Endodermal cell (in vitro differentiated cells): ENCODE measurements around the gene MED29. TPM values are rescaled to one million over a fixed set of nuclear protein-coding genes. Genes with fewer than 3 reads are reported as not detected.
A peak's percentile ranks its signal among the peaks of the same experiment; 100 is the strongest.

ENCODE experiments used
- DNase-seq: peaks from one replicate; pipeline ENCODE4 v3.0.0-alpha.2; 2017
- H3K27ac ChIP-seq: 2 replicates; pipeline ENCODE4 v1.5.1; 2013; ENCODE audit warnings: mild to moderate bottlenecking, low read depth, low read length, moderate library complexity
- H3K27me3 ChIP-seq: 2 replicates; pipeline ENCODE4 v1.6.1; 2013; ENCODE audit warnings: mild to moderate bottlenecking, low read length, moderate library complexity; ENCODE audit not compliant: insufficient read depth, control insufficient read depth, poor library complexity, severe bottlenecking
- H3K36me3 ChIP-seq: 2 replicates; pipeline ENCODE4 v1.7.0; 2013; ENCODE audit warnings: mild to moderate bottlenecking, low read length, moderate library complexity; ENCODE audit not compliant: control insufficient read depth, insufficient read depth
- H3K4me1 ChIP-seq: one replicate; pipeline ENCODE4 v1.7.0; 2013; ENCODE audit warnings: low read length; ENCODE audit not compliant: control insufficient read depth, insufficient read depth
- H3K4me3 ChIP-seq: 2 replicates; pipeline ENCODE4 v1.5.1; 2013; ENCODE audit warnings: mild to moderate bottlenecking, low read length, moderate library complexity
- H3K9ac ChIP-seq: 2 replicates; pipeline ENCODE4 v1.6.1; 2013; ENCODE audit warnings: mild to moderate bottlenecking, low read length, moderate library complexity; ENCODE audit not compliant: poor library complexity, severe bottlenecking; ENCODE audit errors: extremely low read depth
- H3K9me3 ChIP-seq: 2 replicates; pipeline ENCODE4 v1.6.1; 2013; ENCODE audit warnings: mild to moderate bottlenecking, low read length, moderate library complexity; ENCODE audit not compliant: control insufficient read depth
- H3K27ac Mint-ChIP-seq: 2 replicates; pipeline ENCODE4 v1.8.0; 2020; ENCODE audit warnings: mixed read lengths
- H3K27me3 Mint-ChIP-seq: 2 replicates; pipeline ENCODE4 v1.8.0; 2021; ENCODE audit warnings: mild to moderate bottlenecking, mixed read lengths; ENCODE audit not compliant: insufficient read depth
- H3K36me3 Mint-ChIP-seq: 2 replicates; pipeline ENCODE4 v1.8.0; 2020; ENCODE audit warnings: low read depth, mixed read lengths
- H3K4me1 Mint-ChIP-seq: 2 replicates; pipeline ENCODE4 v1.8.0; 2020; ENCODE audit warnings: mixed read lengths
- H3K4me3 Mint-ChIP-seq: 2 replicates; pipeline ENCODE4 v1.8.0; 2020; ENCODE audit warnings: mild to moderate bottlenecking, moderate library complexity, mixed read lengths
- H3K9me3 Mint-ChIP-seq: 2 replicates; pipeline ENCODE4 v1.8.0; 2020; ENCODE audit warnings: mild to moderate bottlenecking, mixed read lengths
- CTCF ChIP-seq: fragments of 200-600 bp; sonication (generic); conservative IDR thresholded peaks from 2 replicates; pipeline ENCODE4 v1.5.0; 2021; ENCODE audit warnings: antibody characterized with exemption, mild to moderate bottlenecking
- whole genome bisulfite sequencing, 2 experiments: methylation state at CpG; one replicate each; pipeline versions ENCODE4 v1.1.5 to v1.1.7; 2013; ENCODE audit warnings: missing lambda C conversion rate in 2 of 2, mixed read lengths in 1 of 2; ENCODE audit not compliant: insufficient coverage in 1 of 2, insufficient read length in 1 of 2; 5-methylcytosine and 5-hydroxymethylcytosine counted together
- total RNA-seq, 2 donors: library from RNA; stranded (reverse); fragmentation: NEBNext Ultra II Directional in 1 of 2; extraction: Animal tissue kit (Norgen Biotek cat#: 25700) in 1 of 2; gene quantifications; 2 replicates in 1 of 2; 3 replicates in 1 of 2; pipeline ENCODE4 v1.2.1, GENCODE V29; 2021

The MED29 gene
- total RNA-seq, 2 donors from 2014 or later, result 32.6 to 38.9 TPM

- H3K27ac Mint-ChIP-seq, result peak overlapping the region; percentile 100
- H3K27me3 ChIP-seq, result no peaks in the 10 kb centered on the region
- H3K27me3 Mint-ChIP-seq, result no peaks in the 10 kb centered on the region
- peaks cover 7% of the 10 kb centered on the region for H3K36me3 ChIP-seq
- 10% methylated on average over 20 to 43 of the region's 43 CpGs for WGBS, 2 experiments
- peak overlapping the region; percentile 76 for H3K4me3 ChIP-seq
- peaks cover 47% of the 10 kb centered on the region for H3K4me1 Mint-ChIP-seq
- H3K4me1 ChIP-seq, result peaks cover 24% of the 10 kb centered on the region
- peak overlapping the region; percentile 96 for H3K27ac ChIP-seq
- no peaks in the 10 kb centered on the region for H3K9me3 ChIP-seq
- H3K36me3 Mint-ChIP-seq, result peaks cover 17% of the 10 kb centered on the region
- no peaks in the 10 kb centered on the region for H3K9me3 Mint-ChIP-seq
- H3K9ac ChIP-seq, result peak overlapping the region; percentile 80
- TF ChIP-seq CTCF, result no peak
- H3K4me3 Mint-ChIP-seq, result peak overlapping the region; percentile 73
- DNase-seq, result peak; percentile 92
These were observed 12.4 kb downstream of the MED29 start for GRCh38 chr19:39403331-39404312.

GRCh38 chr19:39405261-39405957, 14.2 kb downstream of the MED29 start:
- 93 to 97% methylated on average over 13 to 17 of the region's 17 CpGs for WGBS, 2 experiments
- Mint-ChIP-seq H3K9me3 (no peaks in the 10 kb centered on the region), H3K4me1 (peaks cover 38% of the 10 kb centered on the region), H3K27me3 (no peaks in the 10 kb centered on the region), H3K36me3 (peaks cover 10% of the 10 kb centered on the region), H3K4me3 (peak overlapping the region; percentile 91), H3K27ac (peak overlapping the region; percentile 30)
- Histone ChIP-seq H3K36me3 (peaks cover 4% of the 10 kb centered on the region), H3K9me3 (no peaks in the 10 kb centered on the region), H3K27me3 (no peaks in the 10 kb centered on the region), H3K4me1 (peaks cover 24% of the 10 kb centered on the region), H3K27ac (no peak overlapping the region), H3K9ac (no peak overlapping the region), H3K4me3 (no peak overlapping the region)
- no peak for DNase-seq
- no peak for TF ChIP-seq CTCF

DNA sequence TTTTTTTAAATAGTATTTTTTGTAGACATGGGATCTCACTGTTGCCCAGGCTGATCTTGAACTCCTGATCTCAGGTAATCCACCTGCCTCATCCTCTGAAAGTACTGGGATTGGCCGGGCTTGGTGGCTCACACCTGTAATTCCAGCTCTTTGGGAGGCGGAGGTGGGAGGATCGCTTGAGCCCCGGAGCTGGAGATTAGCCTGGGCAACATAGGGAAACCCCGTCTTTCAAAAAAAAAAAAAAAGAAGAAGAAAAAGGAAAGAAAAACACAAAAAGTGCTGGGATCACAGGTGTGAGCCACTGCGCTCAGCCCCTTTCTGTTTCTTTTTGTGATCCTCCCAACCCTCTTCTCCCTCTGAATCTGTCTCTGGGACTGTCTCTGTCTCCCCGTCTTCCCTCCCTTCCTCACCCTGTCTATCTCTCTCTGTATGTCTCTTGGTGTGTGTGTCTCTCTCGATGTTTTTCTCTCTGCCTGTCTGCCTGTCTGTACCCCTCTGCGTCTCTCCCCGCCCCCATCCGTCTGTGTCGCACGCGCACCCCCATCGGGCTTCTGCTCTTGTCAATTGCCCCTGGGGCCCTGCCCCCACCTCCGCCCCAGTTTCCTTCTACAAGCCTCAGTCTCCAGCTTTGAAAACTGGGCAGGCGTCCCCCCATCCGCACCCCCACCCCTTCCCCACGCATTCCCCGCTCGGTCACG, 14.9 kb downstream of the MED29 start:
- no peaks in the 10 kb centered on the region for H3K9me3 ChIP-seq
- no peak for TF ChIP-seq CTCF
- Mint-ChIP-seq H3K4me3 (peak overlapping the region; percentile 91), H3K9me3 (no peaks in the 10 kb centered on the region), H3K27me3 (no peaks in the 10 kb centered on the region), H3K36me3 (peaks cover 10% of the 10 kb centered on the region), H3K27ac (peak overlapping the region; percentile 95), H3K4me1 (peaks cover 42% of the 10 kb centered on the region)
- 26 to 66% methylated on average over 7 to 21 of the region's 22 CpGs for WGBS, 2 experiments
- peaks cover 4% of the 10 kb centered on the region for H3K36me3 ChIP-seq
- H3K4me3 ChIP-seq, result peak overlapping the region; percentile 74
- no peak overlapping the region for H3K9ac ChIP-seq
- no peak overlapping the region for H3K27ac ChIP-seq
- DNase-seq, result peak; percentile 66
- peaks cover 20% of the 10 kb centered on the region for H3K4me1 ChIP-seq
- no peaks in the 10 kb centered on the region for H3K27me3 ChIP-seq
